GM18498 (cell line): Measurements from ENCODE around the gene LRSAM1.

ENCODE experiments used
- ATAC-seq: cut with Tn5 transposase; IDR thresholded peaks from one replicate; pipeline ENCODE4 v1.9.1; 2021; ENCODE audit warnings: mild to moderate bottlenecking, moderate library complexity; ENCODE audit not compliant: unreplicated experiment

LRSAM1 gene

GRCh38 chr9:127509261-127509954, 58.1 kb downstream of the LRSAM1 start:
- ATAC-seq = no peak

GRCh38 chr9:127509955-127510299, 58.6 kb downstream of the LRSAM1 start:
- ATAC-seq = no peak

- ATAC-seq = no peak
These were observed 63.2 kb downstream of the LRSAM1 start for GRCh38 chr9:127514468-127514867.

- no peak for ATAC-seq
These were observed 65.7 kb downstream of the LRSAM1 start for GRCh38 chr9:127516835-127517607.

GRCh38 chr9:127517620-127518019, 66.3 kb downstream of the LRSAM1 start:
- no peak for ATAC-seq

GRCh38 chr9:127518091-127518856, 67.0 kb downstream of the LRSAM1 start:
- no peak for ATAC-seq

GRCh38 chr9:127519301-127520166, 68.2 kb downstream of the LRSAM1 start:
- ATAC-seq = no peak

- no peak for ATAC-seq
These were observed 69.9 kb downstream of the LRSAM1 start for GRCh38 chr9:127520941-127521918.

- ATAC-seq = no peak
These were observed 70.6 kb downstream of the LRSAM1 start for GRCh38 chr9:127521919-127522304.

GRCh38 chr9:127522727-127523126, 71.4 kb downstream of the LRSAM1 start:
- no peak for ATAC-seq

- no peak for ATAC-seq
These were observed 72.1 kb downstream of the LRSAM1 start for GRCh38 chr9:127523312-127523851.

- ATAC-seq = no peak
These were observed 73.1 kb downstream of the LRSAM1 start for GRCh38 chr9:127524373-127524772.

GRCh38 chr9:127525401-127526188, 74.3 kb downstream of the LRSAM1 start:
- no peak for ATAC-seq

GRCh38 chr9:127526655-127527559, 75.6 kb downstream of the LRSAM1 start:
- ATAC-seq = no peak

GRCh38 chr9:127527560-127528268, 76.4 kb downstream of the LRSAM1 start:
- ATAC-seq = no peak

GRCh38 chr9:127528422-127529251, 77.3 kb downstream of the LRSAM1 start:
- ATAC-seq = no peak
